GM12801 (cell line): ENCODE measurements around the gene COBL.

Experiments used
- TF ChIP-seq, protein P1 (sequence below): IDR thresholded peaks from one replicate; pipeline ENCODE4 v1.5.1; 2011; ENCODE audit warnings: control low read depth; ENCODE audit not compliant: insufficient read length; ENCODE audit errors: extremely low read depth

COBL gene

DNA sequence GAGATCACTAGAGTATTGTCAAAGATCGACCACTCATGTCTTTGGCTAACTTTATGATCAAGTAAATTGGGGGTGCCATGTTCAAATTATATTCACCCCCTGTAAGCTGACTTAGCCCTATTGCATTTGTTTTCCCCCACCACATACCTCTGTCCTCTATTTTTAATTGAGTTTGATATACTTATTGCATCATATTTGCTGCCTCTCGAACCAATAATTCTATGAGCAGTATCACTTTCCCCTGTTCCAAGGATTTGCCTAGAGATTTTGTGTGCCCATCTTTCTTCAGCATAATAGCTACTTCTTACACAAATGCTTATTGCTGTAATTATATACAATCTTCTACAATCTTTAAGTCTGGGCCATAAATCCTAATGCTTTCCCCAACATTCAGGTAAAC is 245.2 kb downstream of the COBL start:
- TF ChIP-seq, protein P1, sequence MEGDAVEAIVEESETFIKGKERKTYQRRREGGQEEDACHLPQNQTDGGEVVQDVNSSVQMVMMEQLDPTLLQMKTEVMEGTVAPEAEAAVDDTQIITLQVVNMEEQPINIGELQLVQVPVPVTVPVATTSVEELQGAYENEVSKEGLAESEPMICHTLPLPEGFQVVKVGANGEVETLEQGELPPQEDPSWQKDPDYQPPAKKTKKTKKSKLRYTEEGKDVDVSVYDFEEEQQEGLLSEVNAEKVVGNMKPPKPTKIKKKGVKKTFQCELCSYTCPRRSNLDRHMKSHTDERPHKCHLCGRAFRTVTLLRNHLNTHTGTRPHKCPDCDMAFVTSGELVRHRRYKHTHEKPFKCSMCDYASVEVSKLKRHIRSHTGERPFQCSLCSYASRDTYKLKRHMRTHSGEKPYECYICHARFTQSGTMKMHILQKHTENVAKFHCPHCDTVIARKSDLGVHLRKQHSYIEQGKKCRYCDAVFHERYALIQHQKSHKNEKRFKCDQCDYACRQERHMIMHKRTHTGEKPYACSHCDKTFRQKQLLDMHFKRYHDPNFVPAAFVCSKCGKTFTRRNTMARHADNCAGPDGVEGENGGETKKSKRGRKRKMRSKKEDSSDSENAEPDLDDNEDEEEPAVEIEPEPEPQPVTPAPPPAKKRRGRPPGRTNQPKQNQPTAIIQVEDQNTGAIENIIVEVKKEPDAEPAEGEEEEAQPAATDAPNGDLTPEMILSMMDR, result no peak

DNA sequence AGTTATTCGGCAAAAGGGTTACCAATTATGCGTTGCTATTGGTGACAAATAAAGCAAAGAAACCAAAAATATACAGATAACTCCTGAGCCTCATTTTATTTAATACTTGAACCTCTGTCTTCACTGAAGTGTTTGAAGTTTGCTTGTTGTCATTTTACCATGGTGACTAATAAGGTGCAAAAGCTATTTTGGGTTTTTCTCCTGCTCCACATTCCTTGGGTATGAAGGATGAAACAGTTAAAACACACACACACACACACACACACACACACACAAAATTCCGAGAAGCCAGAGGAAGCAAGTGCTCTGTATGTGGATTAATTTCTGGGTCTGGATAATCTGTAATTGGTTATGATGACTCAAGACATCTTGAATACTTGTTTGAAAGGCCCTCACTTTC is 246.5 kb downstream of the COBL start:
- TF ChIP-seq, protein P1, result no peak

- TF ChIP-seq, protein P1, result no peak
These were observed 247.1 kb downstream of the COBL start for GRCh38 chr7:51069411-51070083.

GRCh38 chr7:51068401-51068800 is 248.2 kb downstream of the COBL start:
- TF ChIP-seq, protein P1, result no peak

- TF ChIP-seq, protein P1, result no peak
These were observed 248.9 kb downstream of the COBL start for GRCh38 chr7:51067757-51068156.

- TF ChIP-seq, protein P1, result no peak
These were observed 249.4 kb downstream of the COBL start for GRCh38 chr7:51067258-51067657.

- TF ChIP-seq, protein P1, result no peak
These were observed 250.2 kb downstream of the COBL start for GRCh38 chr7:51066405-51066882.
